ENCODE measurements around the gene CDK5RAP3. TPM values are rescaled to one million over a fixed set of nuclear protein-coding genes. Genes with fewer than 3 reads are reported as not detected.

The CDK5RAP3 gene
- total RNA-seq, 1 experiment from 2014 or later: 149 TPM

GRCh38 chr17:47941246-47942095, 29.4 kb upstream of the CDK5RAP3 start, which contains the start of gene PNPO:
PNPO (plus strand) TSS chr17:47941571; CDS start chr17:47941676, 105 bp downstream.
- peak; percentile 96 for DNase-seq
- Mint-ChIP-seq H3K36me3 (ENCODE audit: insufficient read depth in 1 of 3, low read depth in 3 of 3) (peaks cover 0 to 3% (median 0%) of the 10 kb centered on the region in 3 experiments; a peak in 3 of 7 replicates), H3K27ac (peak within 1 kb of the TSS in 1 of 3 experiments; percentile 70; a peak in 1 of 7 replicates), H3K4me1 (peaks cover 5 to 13% of the 10 kb centered on the region in 2 experiments; a peak in 3 of 4 replicates), H3K9me3 (no peaks in the 10 kb centered on the region; a peak in 3 of 5 replicates), H3K27me3 (ENCODE audit: low read depth) (peaks cover 36% of the 10 kb centered on the region), H3K4me3 (peak within 1 kb of the TSS; percentile 55 to 83)
- no peaks in the 10 kb centered on the region for H3K4me1 ChIP-seq (ENCODE audit: insufficient read depth, low read length)
- no peak within 1 kb of the TSS for H4K5ac ChIP-seq (ENCODE audit: insufficient read length, low read depth, low read length)
- no peak within 1 kb of the TSS for H3K27ac ChIP-seq (ENCODE audit: insufficient read length, low read depth, low read length)
- no peaks in the 10 kb centered on the region for H3K9me3 ChIP-seq (ENCODE audit: control insufficient read depth, low read depth, low read length)
- H3K9ac ChIP-seq (ENCODE audit: extremely low read depth, insufficient read length, low read length): peak within 1 kb of the TSS; percentile 41
- H3K56ac ChIP-seq (ENCODE audit: insufficient read length, low read depth, low read length): no peak within 1 kb of the TSS
- H2BK20ac ChIP-seq (ENCODE audit: low read depth, low read length, poor library complexity, severe bottlenecking): no peak within 1 kb of the TSS
- no peak within 1 kb of the TSS for H2BK120ac ChIP-seq (ENCODE audit: low read depth, low read length, poor library complexity, severe bottlenecking)
- H3K4ac ChIP-seq (ENCODE audit: low read depth, low read length): no peak within 1 kb of the TSS
- no peak within 1 kb of the TSS for H4K91ac ChIP-seq (ENCODE audit: insufficient read length, low read depth, low read length)
- no peak within 1 kb of the TSS for H2AK5ac ChIP-seq (ENCODE audit: insufficient read length, low read length)
- no peaks in the 10 kb centered on the region for H4K20me1 ChIP-seq (ENCODE audit: control insufficient read depth, insufficient read depth, insufficient read length)
- peaks cover 9% of the 10 kb centered on the region for H3K23me2 ChIP-seq (ENCODE audit: insufficient read length, low read depth, low read length, poor library complexity, severe bottlenecking)
- H3K18ac ChIP-seq (ENCODE audit: insufficient read length, low read depth, low read length): no peak within 1 kb of the TSS
- H2BK5ac ChIP-seq (ENCODE audit: insufficient read length, low read length): no peak within 1 kb of the TSS
- H3K79me1 ChIP-seq (ENCODE audit: insufficient read depth, low read depth, low read length, poor library complexity, severe bottlenecking): no peaks in the 10 kb centered on the region
- H3K14ac ChIP-seq (ENCODE audit: insufficient read depth, low read length): no peak within 1 kb of the TSS
- no peak within 1 kb of the TSS for H3K23ac ChIP-seq (ENCODE audit: insufficient read length, low read depth, low read length)
- H3K27me3 ChIP-seq (ENCODE audit: insufficient read depth, low read length): peaks cover 2% of the 10 kb centered on the region; the same call in 1 of the 2 replicates
- TF ChIP-seq CTCF (conservative IDR thresholded peaks at IDR 0.05): no peak
- no peak within 1 kb of the TSS for H2BK12ac ChIP-seq (ENCODE audit: insufficient read length, low read depth, low read length)
- H3T11ph ChIP-seq (ENCODE audit: low read length): no peak within 1 kb of the TSS
- no peak within 1 kb of the TSS for H2AFZ ChIP-seq (ENCODE audit: low read length)
- H4K8ac ChIP-seq (replicated peaks; ENCODE audit: insufficient read length, low read depth, low read length): no peak within 1 kb of the TSS
- no peaks in the 10 kb centered on the region for H3K79me2 ChIP-seq (ENCODE audit: insufficient read depth, low read length)
- WGBS (ENCODE audit: extremely low coverage, insufficient read length, low lambda C conversion rate): no CpG with 5 or more reads among the region's 50 CpGs
- H3K4me2 ChIP-seq (ENCODE audit: insufficient read depth, insufficient read length, low read length): peak within 1 kb of the TSS; percentile 98
- no peak within 1 kb of the TSS for H2BK15ac ChIP-seq (ENCODE audit: low read depth, low read length)
